WI38 (cell line): ENCODE results near the gene SLC7A5.
"Not testable (repeated sequence)": the region's sequence is repeated elsewhere in the genome, so short reads cannot be mapped to it uniquely, and the experiment has no call there.

Experiments used
- H3K4me3 ChIP-seq: 2 replicates; pipeline ENCODE4 v1.5.1; 2011; ENCODE audit warnings: low read depth, mild to moderate bottlenecking, control low read depth, low read length
- TF ChIP-seq, protein P1 (sequence below): IDR thresholded peaks from 2 replicates; pipeline ENCODE4 v1.5.1; 2012; ENCODE audit warnings: low read depth, mild to moderate bottlenecking, control low read depth, low read length

SLC7A5 gene

DNA sequence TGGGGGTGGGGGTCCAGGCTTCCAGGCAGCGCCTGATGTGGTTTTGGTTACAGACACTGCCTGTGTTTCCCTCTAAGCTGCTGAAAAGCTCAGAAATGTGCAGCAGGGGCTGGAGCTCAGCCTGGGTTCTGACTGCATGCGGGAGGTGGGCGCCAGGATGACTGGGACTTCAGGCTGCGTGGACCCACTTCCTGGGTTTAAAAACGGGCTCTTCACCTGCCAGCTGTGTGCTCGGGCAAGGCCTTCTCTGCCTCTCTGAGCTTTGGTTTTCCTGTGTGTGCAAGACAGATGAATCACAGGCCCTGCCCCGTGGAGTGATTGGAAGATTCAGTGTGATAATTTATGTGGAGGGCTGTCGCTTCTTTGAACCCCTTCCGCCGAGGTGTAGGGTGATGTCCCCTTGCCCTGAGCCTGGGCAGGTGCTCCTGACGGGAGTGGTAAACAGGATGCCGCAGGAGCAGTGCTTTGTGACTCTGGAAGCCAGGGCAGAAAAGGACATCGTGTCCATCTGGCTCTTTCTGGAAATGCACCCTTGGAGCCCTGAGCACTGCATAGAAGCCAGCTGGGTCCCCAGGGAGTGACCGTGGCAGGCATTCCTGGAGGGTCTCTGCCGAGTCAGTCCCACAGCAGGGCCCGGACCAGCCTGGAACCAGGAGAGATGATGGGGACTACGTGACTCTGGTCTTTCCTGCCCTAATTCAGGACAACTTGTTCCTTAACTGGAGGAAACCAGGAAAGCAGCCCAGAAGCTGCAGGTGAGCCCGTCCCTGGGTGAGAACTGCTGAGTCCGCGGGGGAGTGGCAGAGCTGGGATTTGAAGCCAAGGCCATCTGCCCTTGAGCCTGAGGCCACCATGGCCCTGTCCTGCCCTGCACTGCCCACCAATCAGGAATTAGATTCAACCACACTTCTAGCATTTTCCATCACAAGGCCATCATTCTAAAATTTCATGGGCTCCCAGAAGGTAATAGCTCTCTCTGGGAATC is 28.5 kb upstream of the SLC7A5 start:
- no peak overlapping the region for H3K4me3 ChIP-seq
- TF ChIP-seq, protein P1, sequence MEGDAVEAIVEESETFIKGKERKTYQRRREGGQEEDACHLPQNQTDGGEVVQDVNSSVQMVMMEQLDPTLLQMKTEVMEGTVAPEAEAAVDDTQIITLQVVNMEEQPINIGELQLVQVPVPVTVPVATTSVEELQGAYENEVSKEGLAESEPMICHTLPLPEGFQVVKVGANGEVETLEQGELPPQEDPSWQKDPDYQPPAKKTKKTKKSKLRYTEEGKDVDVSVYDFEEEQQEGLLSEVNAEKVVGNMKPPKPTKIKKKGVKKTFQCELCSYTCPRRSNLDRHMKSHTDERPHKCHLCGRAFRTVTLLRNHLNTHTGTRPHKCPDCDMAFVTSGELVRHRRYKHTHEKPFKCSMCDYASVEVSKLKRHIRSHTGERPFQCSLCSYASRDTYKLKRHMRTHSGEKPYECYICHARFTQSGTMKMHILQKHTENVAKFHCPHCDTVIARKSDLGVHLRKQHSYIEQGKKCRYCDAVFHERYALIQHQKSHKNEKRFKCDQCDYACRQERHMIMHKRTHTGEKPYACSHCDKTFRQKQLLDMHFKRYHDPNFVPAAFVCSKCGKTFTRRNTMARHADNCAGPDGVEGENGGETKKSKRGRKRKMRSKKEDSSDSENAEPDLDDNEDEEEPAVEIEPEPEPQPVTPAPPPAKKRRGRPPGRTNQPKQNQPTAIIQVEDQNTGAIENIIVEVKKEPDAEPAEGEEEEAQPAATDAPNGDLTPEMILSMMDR, result no peak

DNA sequence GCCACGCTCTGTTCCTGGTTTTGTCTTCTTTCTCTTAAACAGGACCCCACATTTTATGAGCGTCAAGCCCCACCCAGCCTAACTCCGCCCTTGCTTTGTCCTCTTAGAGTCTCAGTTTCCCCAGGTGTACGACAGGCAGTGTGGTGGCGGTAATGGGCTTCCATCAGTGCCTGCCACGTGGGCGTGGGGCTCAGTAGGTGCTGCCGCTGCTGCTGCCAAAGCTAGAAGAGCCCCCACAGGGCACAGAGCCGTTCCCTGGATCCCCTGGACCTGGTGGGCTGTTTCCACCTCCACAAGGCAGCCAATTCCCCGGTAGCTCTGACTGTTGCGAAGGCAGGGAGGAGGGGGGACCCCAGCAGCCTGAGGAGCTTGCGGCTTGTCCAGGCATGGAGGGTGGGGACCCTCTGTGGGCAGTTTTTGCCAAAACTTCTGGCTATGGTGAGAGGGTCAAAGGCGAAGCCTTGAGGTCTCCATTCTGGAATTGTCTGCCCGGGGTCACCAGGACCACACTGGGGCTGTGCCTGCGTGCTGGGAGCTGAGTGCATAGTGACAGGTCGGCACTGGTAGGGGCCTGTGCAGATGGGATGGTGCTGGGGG is 27.7 kb upstream of the SLC7A5 start:
- H3K4me3 ChIP-seq, result not testable (repeated sequence)

DNA sequence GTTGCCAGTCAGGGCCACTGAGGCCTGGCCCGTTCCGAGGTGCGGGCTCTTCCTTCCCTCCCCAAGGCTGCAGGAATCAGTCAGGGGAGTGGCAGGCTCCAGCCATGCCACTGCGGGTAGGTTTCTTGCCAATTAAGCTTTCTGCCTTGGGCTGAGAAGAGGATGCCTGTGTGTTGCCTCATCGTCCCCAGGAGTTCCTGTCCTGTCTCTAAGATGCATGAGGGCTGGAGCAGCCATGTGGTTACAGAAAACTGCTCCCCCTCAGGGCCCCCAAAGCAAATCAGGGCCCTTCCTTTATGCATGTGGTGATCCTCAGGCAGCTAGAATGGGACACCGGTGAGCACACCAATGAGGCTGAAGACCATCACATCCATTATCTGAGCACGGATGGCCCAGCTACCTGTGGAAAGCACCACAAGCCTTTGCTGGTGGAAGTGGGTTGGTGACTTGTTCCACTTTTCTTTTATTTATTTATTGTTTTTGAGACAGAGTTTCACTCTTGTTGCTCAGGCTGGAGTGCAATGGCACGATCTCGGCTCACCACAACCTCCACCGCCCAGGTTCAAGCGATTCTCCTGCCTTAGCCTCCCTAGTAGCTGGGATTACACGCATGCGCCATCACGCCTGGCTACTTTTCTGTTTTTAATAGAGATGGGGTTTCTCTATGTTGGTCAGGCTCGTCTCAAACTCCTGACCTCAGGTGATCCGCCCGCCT is 27.0 kb upstream of the SLC7A5 start:
- not testable (repeated sequence) for H3K4me3 ChIP-seq

DNA sequence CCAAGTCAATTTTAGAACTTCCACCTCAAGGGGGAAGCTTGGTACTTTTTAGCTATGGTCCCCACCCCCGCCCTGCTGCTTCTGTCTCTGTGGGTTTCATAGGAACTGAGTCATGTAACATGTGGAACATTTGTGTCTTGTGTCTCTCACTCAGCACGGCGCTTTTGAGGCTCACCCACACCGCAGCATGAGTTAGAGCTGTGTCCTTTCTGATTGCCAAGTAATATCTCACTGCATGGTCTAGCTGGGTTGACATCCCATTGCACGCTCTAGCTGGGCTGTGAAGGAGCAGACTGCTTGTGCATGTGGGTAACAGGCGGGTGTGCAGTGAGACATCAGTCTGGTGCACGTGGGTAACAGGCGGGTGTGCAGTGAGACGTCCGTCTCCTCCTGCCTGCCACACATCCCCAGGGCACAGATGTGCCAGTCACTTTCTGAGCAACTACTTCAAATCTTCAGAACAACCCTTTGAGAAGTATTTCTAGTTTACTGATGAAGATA is 26.4 kb upstream of the SLC7A5 start:
- H3K4me3 ChIP-seq, result no peak overlapping the region
- TF ChIP-seq, protein P1, result no peak

DNA sequence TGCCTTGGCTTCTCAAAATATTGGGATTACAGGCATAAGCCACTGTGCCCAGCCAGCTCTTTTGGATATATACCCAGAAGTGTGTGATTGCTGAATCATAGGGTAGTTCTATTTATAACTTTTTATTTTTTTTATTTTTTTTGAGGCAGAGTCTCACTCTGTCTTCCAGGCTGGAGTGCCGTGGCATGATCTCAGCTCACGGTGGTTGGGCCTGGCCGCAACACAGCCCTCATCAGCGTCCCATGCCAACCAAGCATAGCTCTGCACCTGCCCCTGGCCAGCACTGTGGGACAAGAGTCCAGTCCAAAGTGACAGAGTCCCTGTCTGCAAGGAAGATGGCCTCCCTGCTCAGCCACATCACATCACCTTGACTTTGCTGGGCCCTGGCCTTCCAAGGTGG is 24.7 kb upstream of the SLC7A5 start:
- H3K4me3 ChIP-seq, result not testable (repeated sequence)

DNA sequence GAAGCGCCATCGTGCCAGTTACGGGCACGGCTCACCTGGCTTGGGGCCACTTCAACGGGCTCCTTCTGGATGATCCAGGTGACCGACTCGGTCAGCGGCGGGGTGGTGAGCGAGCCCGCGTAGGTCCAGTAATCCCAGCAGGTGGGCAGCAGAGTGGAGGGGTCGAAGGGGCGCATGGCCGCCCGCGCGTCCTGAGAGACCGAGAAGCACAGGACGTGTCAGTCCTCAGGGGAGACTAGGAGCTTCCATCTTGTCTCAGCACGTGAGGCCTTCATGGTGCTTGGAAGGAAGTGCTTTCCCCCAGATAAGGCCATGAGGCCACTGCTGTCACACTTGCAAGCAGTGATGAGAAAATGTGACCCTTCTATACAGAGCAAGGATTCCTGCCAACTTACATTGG is 22.5 kb upstream of the SLC7A5 start:
- no peak overlapping the region for H3K4me3 ChIP-seq
- TF ChIP-seq, protein P1, result no peak

DNA sequence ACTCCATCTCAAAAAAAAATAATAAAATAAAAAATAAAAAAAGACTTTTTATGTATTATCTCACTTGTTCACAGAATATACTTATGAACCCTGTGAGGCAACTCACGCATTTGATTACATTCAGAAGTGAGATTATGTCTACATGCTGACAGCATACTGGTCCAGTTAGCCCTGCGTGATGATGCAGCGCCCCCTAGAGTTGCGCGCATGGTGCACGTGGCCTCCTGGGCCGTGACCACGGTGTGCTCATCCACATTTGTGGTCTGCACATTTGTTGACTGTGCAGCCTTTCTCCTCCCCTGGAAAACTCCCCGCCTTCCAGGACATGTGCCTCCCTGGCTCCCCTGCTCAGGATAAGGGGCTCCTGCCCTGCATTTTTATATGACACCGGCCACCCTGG is 20.5 kb upstream of the SLC7A5 start:
- H3K4me3 ChIP-seq, result not testable (repeated sequence)

DNA sequence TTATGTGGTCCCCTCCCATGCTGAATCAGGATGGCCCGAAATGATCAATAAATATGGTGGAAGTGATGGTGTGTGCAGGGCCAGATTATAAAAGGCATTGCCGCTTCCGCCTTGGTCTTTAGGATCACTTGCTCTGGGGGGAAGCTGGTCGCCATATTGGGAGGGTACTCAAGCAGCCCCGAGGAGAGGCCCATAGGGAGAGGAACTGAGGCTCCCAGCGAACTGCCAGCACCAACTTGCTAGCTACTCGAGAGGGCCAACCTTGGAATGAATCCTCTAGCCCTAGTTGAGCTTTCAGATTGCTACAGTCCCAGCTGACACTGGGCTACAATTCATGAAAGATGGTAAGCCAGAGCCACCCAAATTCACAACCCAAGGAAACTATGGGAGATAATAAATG is 19.0 kb upstream of the SLC7A5 start:
- not testable (repeated sequence) for H3K4me3 ChIP-seq

DNA sequence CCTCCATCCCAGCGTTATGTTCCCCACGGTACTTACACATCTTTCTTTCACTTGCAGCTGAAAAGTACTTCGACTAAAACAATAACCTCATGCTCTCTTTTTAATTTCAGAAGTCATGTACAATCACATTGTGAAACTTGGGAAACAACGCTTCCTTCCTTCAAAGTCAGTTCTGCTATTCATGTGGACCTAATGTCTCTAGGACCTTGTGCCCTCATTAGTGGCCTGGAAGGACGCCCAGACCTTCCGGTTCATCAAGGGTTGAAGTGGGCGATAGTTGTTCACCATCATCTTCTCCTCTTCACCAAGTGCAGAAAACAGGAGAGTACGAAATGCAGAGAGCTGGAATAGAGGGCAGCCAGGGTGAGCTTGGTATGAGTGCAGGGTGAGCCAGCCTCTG is 18.6 kb upstream of the SLC7A5 start:
- not testable (repeated sequence) for H3K4me3 ChIP-seq

DNA sequence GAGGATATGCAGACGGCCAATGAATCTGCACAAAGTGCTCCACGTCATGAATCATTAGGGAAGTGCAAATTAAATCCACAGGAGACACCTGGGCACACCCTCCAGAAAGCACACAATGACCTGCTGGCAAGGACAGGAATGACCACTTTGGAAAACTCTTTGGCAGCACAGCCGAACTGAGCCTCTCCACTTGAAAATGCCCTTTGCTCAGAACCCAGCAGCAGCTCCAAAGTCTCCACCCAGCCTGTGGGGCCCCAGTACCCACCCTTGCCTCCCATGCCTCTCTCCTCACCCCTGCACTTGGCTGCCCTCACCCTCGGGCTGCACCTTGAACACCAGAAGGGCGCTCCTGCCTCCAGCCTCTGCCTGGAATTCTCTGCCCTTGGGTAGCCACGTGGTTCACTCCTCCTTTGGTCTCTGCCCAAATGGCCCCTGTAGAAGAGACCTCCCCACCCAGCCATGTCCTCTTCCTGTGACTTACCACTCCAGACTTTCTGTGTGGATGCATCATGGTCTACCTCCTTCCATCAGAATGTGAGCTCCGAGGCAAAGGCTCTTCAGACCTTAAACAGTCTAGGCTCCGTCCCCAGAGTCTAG is 16.2 kb upstream of the SLC7A5 start:
- not testable (repeated sequence) for H3K4me3 ChIP-seq
